SK-N-SH treated with all-trans-retinoic acid at 6 μM for 48 hours (cell line): ENCODE measurements around the gene GPC6.

ENCODE experiments used
- ATAC-seq: fragments of 200-7000 bp; cut with Tn5 transposase; 3 replicates; pipeline ENCODE4 v1.9.1; 2020; ENCODE audit warnings: mild to moderate bottlenecking, moderate library complexity
- BACH2 ChIP-seq: fragments of 250-450 bp; sonication (Bioruptor Pico); IDR thresholded peaks from 2 replicates; pipeline ENCODE4 v1.9.0; 2021; ENCODE audit warnings: mild to moderate bottlenecking, borderline replicate concordance
- CSDC2 ChIP-seq: fragments of 250-450 bp; sonication (Bioruptor Pico); IDR thresholded peaks from 2 replicates; pipeline ENCODE4 v1.5.0; 2020; ENCODE audit warnings: mild to moderate bottlenecking, moderate library complexity
- ESRRG ChIP-seq: fragments of 250-450 bp; sonication (Bioruptor Pico); IDR thresholded peaks from 2 replicates; pipeline ENCODE4 v1.6.1; 2021; ENCODE audit warnings: mild to moderate bottlenecking
- GLIS3 ChIP-seq: fragments of 250-450 bp; sonication (Bioruptor Pico); IDR thresholded peaks from 2 replicates; pipeline ENCODE4 v1.5.0; 2020; ENCODE audit warnings: mild to moderate bottlenecking, moderate library complexity
- ISL1 ChIP-seq: fragments of 250-450 bp; sonication (Bioruptor Pico); IDR thresholded peaks from 2 replicates; pipeline ENCODE4 v2.1.2; 2022; ENCODE audit warnings: mild to moderate bottlenecking, moderate library complexity
- POU6F1 ChIP-seq: fragments of 250-450 bp; sonication (Bioruptor Pico); IDR thresholded peaks from 2 replicates; pipeline ENCODE4 v1.8.0; 2021; ENCODE audit warnings: low read depth, mild to moderate bottlenecking, moderate library complexity, borderline replicate concordance
- PPARA ChIP-seq: fragments of 250-450 bp; sonication (Bioruptor Pico); IDR thresholded peaks from 2 replicates; pipeline ENCODE4 v1.5.0; 2020; ENCODE audit warnings: mild to moderate bottlenecking, borderline replicate concordance
- RARB ChIP-seq: fragments of 250-450 bp; sonication (Bioruptor Pico); IDR thresholded peaks from 2 replicates; pipeline ENCODE4 v1.8.0; 2021; ENCODE audit warnings: mild to moderate bottlenecking, moderate library complexity
- SNAI2 ChIP-seq: fragments of 250-450 bp; sonication (Bioruptor Pico); IDR thresholded peaks from 2 replicates; pipeline ENCODE4 v1.5.0; 2020; ENCODE audit warnings: mild to moderate bottlenecking, moderate library complexity
- TCF4 ChIP-seq: fragments of 250-450 bp; sonication (Bioruptor Pico); IDR thresholded peaks from 2 replicates; pipeline ENCODE4 v1.8.0; 2021; ENCODE audit warnings: mild to moderate bottlenecking, moderate library complexity, borderline replicate concordance
- TSHZ2 ChIP-seq: fragments of 250-450 bp; sonication (Bioruptor Pico); IDR thresholded peaks from 2 replicates; pipeline ENCODE4 v1.5.0; 2020; ENCODE audit warnings: mild to moderate bottlenecking, moderate library complexity
- ZC3H10 ChIP-seq: fragments of 250-450 bp; sonication (Bioruptor Pico); IDR thresholded peaks from 2 replicates; pipeline ENCODE4 v1.5.1; 2021; ENCODE audit warnings: mild to moderate bottlenecking, moderate library complexity
- ZFP3 ChIP-seq: fragments of 250-450 bp; sonication (Bioruptor Pico); IDR thresholded peaks from 2 replicates; pipeline ENCODE4 v1.5.0; 2020; ENCODE audit warnings: mild to moderate bottlenecking, moderate library complexity
- ZFP30 ChIP-seq: fragments of 450-650 bp; formaldehyde crosslinking; IDR thresholded peaks from 2 replicates; pipeline ENCODE4 v1.5.0; 2022; ENCODE audit warnings: mild to moderate bottlenecking, moderate library complexity
- ZNF565 ChIP-seq: fragments of 450-650 bp; formaldehyde crosslinking; conservative IDR thresholded peaks from 2 replicates; pipeline ENCODE4 v1.5.0; 2020; ENCODE audit warnings: low read depth, mild to moderate bottlenecking, moderate library complexity
- ZNF70 ChIP-seq: fragments of 450-650 bp; formaldehyde crosslinking; IDR thresholded peaks from 2 replicates; pipeline ENCODE4 v1.5.0; 2020; ENCODE audit warnings: mild to moderate bottlenecking, moderate library complexity
- ZNF8 ChIP-seq: fragments of 450-650 bp; formaldehyde crosslinking; IDR thresholded peaks from 2 replicates; pipeline ENCODE4 v1.5.0; 2020; ENCODE audit warnings: mild to moderate bottlenecking, moderate library complexity
- TF ChIP-seq, protein P1 (sequence below): fragments of 250-450 bp; sonication (Bioruptor Pico); IDR thresholded peaks from 2 replicates; pipeline ENCODE4 v1.8.0; 2020; ENCODE audit warnings: mild to moderate bottlenecking, moderate library complexity, borderline replicate concordance
- TF ChIP-seq, protein P2 (sequence below): fragments of 250-450 bp; sonication (Bioruptor Pico); IDR thresholded peaks from 2 replicates; pipeline ENCODE4 v1.5.1; 2021; ENCODE audit warnings: mild to moderate bottlenecking, moderate library complexity
- TF ChIP-seq, protein P3 (sequence below): fragments of 250-450 bp; sonication (Bioruptor Pico); IDR thresholded peaks from 2 replicates; pipeline ENCODE4 v1.5.1; 2020; ENCODE audit warnings: low read depth, mild to moderate bottlenecking, moderate library complexity

GPC6 gene

DNA sequence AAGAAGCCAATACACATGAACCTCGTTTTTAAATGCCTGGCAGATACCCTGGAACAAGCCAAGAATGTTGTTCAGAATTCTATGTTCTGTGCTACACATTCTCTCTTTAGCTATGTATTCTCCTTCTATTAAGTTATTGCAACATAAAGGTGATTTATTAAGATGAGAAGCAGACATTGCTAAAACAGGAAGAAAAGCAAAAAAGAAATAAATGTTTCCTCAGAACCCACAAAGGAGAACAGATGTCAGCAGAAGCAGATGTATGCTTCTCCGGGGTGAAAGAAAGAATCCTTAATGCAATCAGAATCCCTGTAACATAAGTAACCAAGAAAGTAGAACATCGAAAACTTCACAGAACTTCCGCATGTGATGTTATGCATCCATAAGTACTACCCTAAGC, 950.0 kb downstream of the GPC6 start:
- TF ChIP-seq, protein P1, sequence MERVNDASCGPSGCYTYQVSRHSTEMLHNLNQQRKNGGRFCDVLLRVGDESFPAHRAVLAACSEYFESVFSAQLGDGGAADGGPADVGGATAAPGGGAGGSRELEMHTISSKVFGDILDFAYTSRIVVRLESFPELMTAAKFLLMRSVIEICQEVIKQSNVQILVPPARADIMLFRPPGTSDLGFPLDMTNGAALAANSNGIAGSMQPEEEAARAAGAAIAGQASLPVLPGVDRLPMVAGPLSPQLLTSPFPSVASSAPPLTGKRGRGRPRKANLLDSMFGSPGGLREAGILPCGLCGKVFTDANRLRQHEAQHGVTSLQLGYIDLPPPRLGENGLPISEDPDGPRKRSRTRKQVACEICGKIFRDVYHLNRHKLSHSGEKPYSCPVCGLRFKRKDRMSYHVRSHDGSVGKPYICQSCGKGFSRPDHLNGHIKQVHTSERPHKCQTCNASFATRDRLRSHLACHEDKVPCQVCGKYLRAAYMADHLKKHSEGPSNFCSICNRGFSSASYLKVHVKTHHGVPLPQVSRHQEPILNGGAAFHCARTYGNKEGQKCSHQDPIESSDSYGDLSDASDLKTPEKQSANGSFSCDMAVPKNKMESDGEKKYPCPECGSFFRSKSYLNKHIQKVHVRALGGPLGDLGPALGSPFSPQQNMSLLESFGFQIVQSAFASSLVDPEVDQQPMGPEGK (CRISPR knock-in tag) = no peak
- TF ChIP-seq CSDC2 = no peak
- TF ChIP-seq, all 23 proteins: peak for 0
- ATAC-seq = no peak

DNA sequence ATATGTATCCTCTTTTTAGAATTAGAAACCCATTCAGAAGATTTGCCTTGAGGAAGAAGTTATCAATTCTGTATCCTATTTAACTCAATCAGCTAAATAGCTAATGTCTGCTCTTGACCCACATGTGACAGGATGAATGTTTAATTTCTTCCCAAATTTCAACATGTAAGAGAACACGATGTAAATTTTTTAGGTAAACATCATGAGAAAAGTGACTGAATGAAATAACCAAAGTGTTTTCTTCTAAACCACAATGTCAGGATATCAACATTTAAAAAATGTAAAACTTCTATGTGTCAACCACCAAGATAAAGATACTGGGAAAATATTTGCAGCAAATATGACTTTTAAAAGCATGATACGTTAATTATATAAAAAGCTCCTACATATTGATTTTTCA, 950.4 kb downstream of the GPC6 start:
- no peak for ATAC-seq
- no peak for TF ChIP-seq ZNF8 (CRISPR knock-in tag)
- TF ChIP-seq ESRRG (CRISPR knock-in tag) = no peak
- TF ChIP-seq TCF4 (CRISPR knock-in tag) = no peak
- TF ChIP-seq PPARA (CRISPR knock-in tag) = no peak

DNA sequence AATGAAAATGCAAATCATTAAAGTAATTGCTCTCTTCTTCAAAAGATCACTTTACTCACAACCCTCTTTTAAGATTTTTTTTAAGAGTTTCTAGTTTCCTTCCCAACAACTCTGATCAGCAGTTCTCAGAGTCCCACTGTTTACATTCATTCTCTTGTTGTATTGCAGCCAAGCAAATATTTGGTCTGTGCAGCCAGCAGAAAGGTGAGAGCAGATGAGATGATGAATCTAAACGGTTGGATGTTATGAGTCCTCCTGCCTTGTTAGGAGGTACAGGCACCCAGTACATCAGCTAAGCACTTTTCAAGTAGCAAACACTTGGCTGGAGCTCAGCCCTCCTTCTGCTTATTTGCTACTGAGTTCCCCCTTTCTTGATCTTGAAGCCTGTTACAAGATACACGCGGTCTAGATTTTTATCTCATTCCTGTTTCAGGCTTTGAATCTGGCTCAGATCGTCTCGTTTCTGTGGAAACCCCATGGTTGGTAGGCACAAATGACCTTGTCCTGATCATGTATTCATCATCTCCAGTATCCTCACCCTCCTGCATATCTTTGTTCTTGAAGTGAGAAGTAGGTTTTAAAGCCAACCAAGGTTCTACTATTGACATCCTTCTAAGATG, 952.1 kb downstream of the GPC6 start:
- no peak for ATAC-seq
- TF ChIP-seq PPARA (CRISPR knock-in tag) = no peak
- TF ChIP-seq ZNF565 (CRISPR knock-in tag) = no peak
- TF ChIP-seq TCF4 (CRISPR knock-in tag) = no peak

DNA sequence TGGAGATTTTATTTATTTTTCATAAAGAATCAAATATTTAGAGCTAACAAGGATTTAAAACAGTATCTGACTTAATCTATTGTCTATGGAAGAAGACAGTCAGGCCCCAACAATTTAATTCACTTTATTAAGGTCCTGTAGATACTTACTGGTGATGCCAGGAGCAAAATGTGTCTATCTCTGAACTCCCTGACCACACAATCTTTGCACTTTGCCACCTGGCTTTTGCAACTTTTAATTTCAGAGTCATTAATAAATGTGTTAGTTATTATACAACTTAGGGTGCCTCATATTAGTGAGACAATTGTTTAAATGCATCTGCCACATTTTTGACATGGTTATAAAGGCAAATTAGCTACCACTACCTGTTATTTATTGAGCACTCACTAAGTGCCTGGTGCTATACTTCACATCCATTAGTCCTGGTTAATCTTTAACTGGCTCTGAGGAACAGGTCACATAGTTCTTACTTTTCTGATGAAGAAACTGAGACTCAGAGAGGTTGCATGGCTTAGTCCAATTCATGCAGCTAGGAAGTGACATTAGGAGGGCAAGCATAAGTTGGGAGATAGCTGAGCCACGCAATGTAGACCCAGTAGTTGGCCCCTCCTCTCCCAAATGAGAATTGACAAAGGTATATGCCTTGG, 955.0 kb downstream of the GPC6 start:
- ATAC-seq = no peak
- TF ChIP-seq ZFP3 (CRISPR knock-in tag) (no peak), GLIS3 (CRISPR knock-in tag) (no peak), CSDC2 (no peak), ZC3H10 (no peak), ZNF565 (CRISPR knock-in tag) (no peak), TCF4 (CRISPR knock-in tag) (no peak), BACH2 (CRISPR knock-in tag) (no peak), TSHZ2 (CRISPR knock-in tag) (no peak), ESRRG (CRISPR knock-in tag) (no peak), SNAI2 (CRISPR knock-in tag) (no peak), ZNF8 (CRISPR knock-in tag) (no peak), ZFP30 (CRISPR knock-in tag) (no peak), ZNF70 (CRISPR knock-in tag) (no peak), POU6F1 (CRISPR knock-in tag) (no peak), RARB (CRISPR knock-in tag) (no peak), ISL1 (CRISPR knock-in tag) (no peak), PPARA (CRISPR knock-in tag) (no peak)
- TF ChIP-seq, protein P2, sequence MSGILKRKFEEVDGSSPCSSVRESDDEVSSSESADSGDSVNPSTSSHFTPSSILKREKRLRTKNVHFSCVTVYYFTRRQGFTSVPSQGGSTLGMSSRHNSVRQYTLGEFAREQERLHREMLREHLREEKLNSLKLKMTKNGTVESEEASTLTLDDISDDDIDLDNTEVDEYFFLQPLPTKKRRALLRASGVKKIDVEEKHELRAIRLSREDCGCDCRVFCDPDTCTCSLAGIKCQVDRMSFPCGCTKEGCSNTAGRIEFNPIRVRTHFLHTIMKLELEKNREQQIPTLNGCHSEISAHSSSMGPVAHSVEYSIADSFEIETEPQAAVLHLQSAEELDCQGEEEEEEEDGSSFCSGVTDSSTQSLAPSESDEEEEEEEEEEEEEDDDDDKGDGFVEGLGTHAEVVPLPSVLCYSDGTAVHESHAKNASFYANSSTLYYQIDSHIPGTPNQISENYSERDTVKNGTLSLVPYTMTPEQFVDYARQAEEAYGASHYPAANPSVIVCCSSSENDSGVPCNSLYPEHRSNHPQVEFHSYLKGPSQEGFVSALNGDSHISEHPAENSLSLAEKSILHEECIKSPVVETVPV (CRISPR knock-in tag) = no peak
- TF ChIP-seq, protein P3, sequence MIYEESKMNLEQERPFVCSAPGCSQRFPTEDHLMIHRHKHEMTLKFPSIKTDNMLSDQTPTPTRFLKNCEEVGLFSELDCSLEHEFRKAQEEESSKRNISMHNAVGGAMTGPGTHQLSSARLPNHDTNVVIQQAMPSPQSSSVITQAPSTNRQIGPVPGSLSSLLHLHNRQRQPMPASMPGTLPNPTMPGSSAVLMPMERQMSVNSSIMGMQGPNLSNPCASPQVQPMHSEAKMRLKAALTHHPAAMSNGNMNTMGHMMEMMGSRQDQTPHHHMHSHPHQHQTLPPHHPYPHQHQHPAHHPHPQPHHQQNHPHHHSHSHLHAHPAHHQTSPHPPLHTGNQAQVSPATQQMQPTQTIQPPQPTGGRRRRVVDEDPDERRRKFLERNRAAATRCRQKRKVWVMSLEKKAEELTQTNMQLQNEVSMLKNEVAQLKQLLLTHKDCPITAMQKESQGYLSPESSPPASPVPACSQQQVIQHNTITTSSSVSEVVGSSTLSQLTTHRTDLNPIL = no peak
